ENCODE measurements around the gene AZIN2.
"Not testable (repeated sequence)": the region's sequence is repeated elsewhere in the genome, so short reads cannot be mapped to it uniquely, and the experiment has no call there.

The AZIN2 gene

DNA sequence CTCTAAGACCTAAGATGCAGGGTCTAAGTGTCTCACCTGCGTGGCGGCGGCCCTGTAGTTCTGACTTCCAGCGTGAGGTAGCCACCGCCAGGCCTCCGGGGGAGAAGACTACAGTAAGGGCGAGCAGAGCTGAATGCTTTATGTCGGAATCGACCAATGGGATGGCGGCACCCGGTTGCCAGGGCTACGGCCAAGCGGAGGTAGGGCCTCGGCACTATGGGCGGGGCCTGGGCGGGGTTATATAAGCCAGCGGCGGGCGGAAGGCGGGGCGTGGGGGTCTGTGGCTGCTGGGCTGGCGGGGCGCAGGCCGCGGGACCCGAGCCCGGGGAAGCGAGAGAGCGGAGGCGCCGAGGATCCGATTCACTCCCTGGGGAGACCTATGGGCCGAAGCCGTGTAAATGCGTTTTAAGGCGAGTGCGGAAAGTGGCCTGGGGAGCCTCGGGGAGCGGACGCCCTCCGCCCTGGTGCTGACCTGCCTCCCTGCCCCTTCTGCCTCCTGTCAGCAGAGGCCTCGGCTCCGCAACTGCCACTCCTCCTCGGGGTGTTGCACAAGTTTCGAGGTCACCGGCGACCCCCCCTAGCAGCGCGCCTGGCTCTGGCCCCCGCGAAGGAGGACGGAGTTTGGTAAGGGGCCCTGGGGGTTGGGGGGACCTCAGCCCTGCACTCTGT lies at the start of gene AZIN2:
TSS of gene AZIN2 (plus strand) at position 269 of the 669 bp plus-strand sequence. CDS start 1,097 bp downstream, outside the sequence.
- DNase-seq = peak; percentile 94 to 99

DNA sequence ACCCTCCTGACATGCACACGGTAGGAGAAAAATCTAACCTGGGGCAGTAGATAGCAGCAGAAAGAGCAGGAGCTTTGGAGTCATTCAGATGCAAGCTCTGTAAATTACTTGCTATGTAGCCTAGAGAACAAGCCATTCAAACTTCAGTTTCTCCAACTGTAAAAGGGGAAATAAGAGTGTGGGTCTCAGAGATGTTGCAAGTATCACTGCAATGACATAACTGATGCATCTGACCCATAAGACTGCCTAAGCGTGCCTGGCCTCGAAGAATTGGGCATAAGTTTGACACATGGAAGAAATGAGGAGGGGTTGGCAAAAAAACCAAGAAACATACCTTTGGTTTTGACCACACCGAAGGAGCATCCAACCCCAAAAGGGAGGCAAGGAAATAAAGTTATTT lies 49.4 kb upstream of the AZIN2 start:
- DNase-seq = no peak

DNA sequence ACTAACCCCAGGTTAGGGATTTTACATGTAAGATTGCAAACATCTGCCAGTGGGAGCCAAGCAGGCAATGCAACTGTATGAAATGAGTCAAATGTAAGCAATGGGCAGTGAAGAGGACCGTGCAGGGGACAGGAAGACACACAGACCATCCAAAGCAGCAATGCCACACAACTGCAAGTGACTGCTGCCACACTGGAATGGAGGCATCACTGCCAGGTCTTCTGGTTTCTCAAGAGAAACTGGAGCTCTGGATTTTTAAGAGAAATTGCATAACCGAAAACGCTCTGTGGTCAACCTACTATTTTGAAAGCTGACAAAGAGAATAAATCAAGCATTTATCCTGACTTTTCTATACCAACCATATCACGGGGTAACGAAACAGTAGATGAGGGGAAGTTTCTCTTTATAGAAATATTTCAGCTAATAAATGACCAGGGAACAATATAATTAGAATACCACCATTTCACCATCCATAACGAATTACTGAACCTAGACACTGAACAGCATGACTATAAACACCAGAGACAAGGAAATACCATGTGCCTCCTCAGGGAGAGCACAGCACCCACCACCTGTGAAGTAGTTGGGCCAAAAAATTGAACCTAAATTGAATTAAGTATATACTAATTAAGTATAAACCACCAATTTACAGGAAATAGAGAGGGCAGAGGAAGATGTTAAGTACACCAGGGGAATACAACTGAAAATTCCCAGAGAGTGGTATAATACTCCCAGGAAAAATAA lies 48.7 kb upstream of the AZIN2 start:
- no peak for DNase-seq

DNA sequence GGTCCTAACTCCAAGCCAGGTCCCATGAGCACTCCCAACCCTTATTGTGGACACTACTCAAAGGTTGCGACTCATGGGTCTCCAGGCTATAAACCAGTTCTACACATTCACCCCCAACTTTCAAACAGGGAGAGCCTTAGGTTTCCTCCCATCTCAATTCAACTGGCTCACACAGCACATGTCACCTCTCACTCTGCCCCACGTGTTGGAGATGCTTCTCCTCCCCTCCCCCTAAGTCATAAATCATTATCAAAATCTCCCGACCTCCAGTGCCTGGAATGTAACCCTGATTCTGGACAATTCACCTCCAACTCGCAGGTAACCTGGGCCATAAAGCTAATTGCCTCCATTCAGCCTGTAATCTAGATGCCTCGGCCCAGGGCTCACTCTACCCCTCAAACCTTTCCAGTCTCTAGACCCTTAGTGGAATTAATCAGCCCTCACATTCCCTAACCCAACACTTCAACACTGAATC lies 44.9 kb upstream of the AZIN2 start:
- DNase-seq = peak; percentile 8 to 11

DNA sequence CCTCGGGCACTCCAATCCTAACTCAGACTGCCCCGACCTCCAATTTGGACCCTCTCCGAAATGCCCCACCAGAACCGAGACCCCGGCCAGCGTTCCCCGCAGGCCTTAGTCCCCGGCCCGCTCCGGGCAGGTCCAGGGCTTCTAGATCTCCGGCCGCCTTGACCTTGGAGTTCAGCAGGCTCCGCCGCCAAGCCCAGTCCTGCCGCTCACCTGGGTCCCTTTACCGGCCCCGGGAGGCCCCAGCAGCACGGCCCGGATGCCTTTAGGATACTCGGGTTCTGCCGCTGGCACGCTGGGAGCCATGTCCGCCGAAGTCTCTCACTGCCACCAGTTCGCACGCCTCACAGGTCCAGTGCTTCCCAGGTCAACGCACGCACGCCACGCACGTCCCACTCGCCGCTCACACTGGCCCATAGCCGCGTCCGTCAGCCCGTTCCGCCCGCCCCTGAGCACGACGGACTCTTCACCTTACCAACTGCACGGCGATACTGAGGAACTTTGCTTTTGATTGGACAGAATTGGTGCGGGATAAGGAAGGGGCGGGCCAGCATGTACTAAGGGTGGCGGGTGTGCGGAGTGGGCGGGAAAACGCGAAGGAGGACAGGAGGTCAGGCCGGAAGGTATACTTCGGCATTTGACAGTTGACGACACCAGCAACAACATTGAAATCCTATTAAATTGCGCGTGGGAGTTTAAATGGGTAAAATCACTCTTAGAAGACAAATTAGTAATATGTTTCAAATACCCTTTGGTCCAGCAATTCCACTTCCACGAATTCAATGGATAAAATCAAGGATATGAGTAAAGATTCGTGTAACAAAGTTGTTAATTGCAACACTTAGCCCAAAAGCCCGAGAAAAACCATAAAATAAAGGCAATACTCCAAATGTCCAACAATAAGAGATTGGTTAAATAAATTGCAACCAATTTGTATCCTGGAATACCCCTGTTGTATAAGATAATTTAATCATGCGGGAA lies 44.1 kb upstream of the AZIN2 start, which contains the start of gene AK2:
TSS of gene AK2 (minus strand) at position 358 of the 978 bp plus-strand sequence. CDS start at position 303, 55 bp downstream.
- peak; percentile 83 to 89 for DNase-seq

DNA sequence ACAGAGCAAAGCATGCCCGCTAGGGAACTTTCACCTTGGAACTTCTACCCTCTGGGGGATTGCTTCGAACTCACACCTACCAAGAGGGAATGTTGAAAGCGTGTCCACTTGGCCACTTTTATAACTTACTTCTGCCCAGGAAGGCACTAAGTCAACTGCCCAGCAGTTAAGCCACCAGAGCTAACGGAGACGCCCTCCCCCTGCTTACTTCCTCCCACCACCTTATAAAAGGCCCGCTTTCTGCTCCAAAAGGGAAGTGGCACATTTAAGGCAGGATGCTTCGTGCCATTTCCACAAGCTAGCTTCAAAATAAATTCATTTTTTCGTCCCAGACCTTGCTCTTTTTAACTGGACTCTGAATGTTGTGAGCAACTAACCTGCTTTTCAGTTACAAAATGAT lies 41.1 kb upstream of the AZIN2 start:
- no peak for DNase-seq

DNA sequence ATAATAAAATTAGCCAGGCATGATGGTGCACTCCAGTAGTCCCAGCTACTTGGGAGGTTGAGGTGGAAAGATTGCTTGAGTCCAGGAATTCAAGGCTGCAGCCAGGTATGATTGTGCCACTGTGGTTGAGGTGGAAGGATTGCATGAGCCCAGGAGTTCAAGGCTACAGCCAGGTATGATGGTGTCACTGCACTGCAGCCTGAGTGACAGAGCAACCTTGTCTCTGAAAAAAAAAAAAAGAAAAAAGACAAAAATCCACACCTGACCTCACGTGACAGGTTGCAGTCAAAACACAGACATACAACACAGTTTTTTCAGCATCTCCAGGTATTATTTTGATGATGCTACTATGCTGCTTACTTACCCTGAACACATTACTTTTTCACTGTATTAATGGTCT lies 39.9 kb upstream of the AZIN2 start:
- DNase-seq = no peak

DNA sequence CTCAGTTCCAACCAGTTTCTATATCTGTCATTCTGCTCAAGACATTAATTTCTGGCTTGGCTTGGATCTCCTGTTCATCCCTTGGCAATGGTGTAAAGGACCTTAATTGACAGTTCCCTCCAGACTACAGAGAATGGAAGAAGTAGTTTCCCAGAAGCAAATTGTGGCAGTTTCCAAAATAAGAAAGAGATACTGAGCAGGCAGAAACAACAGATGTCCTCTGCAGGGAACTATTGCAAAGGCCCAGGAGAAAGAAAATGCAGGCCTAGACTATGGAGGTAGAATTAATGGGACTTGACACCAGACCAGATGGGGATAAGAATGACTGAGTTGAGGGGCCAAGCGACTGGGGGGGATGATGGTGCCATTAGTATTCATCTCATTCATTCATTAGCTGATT lies 38.1 kb upstream of the AZIN2 start:
- no peak for DNase-seq

DNA sequence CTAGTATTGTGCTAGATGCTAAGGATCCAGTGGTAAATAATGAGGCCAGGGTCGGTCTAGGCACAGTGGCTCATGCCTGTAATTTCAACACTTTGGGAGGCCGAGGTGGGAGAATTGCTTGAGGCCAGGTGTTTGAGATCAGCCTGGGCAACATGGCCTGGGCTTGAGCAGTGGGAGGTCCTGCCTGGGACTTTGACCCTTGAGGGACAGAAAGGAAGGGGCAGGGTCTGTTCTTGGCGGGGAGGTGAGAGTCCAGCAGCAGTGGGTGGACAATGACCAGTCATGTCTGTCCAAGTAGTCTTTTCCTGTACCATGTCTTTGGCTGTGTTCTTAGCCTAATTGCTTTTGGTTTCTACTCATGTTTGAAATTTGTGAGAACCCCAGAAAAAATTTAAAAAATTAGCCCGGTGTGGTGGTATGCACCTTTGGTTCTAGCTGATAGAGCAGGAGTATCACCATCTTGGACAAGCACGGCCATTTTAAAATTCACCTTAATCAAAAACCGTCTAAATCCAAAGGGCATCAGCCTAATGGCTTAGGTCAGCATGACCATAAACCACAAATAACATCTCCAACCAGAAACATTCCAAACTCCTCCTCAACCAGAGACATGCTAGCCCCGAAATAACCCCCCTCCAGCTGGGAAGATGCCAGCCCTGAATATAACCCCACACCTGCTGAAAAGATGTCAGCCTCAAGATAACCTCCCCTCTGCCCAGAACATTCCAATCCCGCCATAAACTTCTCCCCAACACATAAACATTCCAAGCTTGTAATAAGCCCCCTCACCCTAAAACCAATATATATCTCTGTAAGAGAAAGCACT lies 37.5 kb upstream of the AZIN2 start:
- no peak for DNase-seq

DNA sequence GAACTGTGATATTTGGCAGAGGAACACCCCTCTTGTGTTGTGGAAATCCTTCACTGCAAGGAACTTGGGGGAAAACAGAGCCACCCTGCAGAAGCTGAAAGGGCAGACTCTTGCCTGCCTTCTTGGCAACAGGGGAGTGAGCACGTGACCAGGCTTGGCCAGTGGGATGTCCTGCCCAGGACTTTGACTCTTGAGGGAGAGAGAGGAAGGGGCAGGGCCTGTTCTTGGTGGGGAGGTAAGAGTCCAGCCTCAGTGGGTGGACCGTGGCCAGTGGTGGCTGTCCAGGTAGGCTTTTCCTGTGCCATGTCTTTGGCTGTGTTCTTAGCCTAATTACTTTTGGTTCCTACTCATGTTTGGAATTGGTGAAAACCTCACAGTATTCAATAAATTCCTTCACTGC lies 35.7 kb upstream of the AZIN2 start:
- no peak for DNase-seq

DNA sequence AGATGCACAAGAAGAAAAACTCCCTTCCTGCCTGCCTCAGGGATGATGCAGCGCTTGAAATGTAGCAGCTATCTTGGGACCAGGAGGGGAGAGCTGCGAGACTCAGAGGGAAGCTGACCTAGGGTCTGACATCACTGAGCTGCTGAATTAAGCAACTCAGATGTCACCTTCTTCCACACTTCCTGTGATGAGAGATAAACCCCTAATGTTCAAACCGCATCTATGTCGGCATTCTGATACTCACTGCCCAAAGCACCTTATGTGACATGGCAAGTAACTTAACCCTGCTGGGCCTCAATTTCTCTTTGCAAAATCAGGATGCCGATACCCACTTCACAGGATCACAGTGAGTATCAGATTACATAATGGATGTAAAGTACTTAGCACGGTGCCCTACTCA lies 35.1 kb upstream of the AZIN2 start:
- peak in 1 of 2 experiments; percentile 6 for DNase-seq

DNA sequence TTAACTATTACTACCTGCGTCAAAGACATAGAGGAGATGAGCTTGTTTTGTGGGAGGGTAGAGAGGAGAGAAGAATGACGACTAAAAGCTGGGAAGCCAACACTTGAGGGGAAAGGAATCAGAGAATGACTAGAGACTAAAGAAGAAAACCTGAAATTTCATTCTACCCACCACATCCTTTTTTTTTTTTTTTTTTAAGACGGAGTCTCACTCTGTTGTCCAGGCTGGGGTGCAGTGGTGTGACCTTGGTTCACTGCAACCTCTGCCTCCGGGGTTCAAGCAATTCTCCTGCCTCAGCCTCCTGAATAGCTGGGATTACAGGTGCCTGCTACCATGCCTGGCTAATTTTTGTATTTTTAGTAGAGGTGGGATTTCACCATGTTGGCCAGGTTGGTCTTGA lies 34.7 kb upstream of the AZIN2 start:
- not testable (repeated sequence) for DNase-seq

DNA sequence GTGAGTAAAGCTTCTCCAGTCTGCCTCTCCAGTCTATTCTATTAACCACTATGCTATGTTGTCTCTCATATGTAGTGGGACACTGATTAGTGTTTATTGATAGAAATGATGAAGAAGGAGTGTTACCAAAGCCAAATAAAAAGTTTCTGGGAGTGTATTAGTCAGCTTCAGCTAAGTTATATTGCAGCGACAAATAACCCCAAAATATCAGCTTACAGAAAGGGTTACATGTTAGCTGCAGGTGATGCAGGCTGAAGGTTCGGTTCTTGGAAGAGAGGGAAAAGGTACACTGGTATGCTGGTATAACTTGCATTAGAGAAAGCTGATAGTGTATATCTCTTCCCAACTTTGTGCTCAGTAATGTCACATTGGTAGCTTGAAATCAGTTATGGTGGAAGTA lies 33.7 kb upstream of the AZIN2 start:
- no peak for DNase-seq

DNA sequence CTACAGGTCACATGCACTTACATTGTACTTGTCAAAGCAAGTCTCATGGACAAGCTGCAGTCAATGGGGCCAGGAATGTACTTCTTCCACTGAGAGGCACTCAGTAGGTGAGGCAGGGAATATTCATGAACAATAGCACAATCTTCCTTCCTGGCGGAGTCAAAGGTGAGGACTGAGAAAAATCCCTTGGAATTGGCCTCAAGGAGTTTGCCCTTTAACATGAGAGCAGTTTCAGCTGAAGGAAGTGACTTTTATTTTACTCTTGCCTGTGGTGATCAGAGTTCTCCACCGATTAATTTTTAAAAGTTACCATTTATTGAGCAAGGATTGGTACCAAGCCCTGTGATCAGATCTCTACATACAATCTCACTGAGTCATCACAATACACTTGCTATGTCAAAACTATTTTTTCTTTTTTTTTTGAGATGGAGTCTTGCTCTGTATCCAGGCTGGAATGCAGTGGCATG lies 33.1 kb upstream of the AZIN2 start:
- no peak for DNase-seq

DNA sequence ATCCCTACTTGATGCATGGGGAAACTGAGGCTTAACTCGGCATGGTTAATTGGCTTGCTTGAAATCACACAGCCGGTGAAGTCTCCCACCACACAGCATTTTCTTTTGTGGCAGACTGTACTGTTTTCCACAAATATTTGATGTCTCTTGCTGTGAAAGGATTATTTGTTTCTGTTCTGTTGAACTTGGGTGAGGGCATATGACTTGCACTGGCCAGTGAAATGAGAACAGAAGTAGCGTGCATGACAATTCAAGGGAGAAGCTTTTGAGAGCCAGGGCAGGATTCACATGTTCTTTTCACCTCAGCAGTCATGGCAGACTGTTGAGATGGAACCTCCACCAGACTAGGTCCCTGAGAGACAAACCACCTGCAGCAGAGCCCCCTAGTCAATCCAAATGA lies 32.5 kb upstream of the AZIN2 start:
- DNase-seq = no peak

DNA sequence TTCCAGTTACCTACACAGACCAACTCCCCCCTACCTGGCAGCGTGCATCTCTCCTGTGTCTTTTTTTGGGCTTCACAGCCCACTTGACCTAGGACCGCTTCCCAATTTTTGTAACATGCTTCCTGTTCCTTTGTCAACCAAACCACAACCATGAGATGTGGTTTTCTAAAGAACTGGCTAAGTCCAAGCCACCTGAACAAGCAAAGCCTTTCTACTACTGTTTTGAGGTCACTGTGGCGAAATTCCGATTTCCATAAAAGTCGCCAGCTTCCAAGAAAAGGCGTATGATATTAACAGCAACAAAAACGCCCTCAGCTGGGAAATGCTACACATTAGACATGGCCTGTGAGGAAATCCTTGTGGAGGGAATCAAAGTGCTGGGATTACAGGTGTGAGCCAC lies 31.6 kb upstream of the AZIN2 start:
- no peak for DNase-seq

DNA sequence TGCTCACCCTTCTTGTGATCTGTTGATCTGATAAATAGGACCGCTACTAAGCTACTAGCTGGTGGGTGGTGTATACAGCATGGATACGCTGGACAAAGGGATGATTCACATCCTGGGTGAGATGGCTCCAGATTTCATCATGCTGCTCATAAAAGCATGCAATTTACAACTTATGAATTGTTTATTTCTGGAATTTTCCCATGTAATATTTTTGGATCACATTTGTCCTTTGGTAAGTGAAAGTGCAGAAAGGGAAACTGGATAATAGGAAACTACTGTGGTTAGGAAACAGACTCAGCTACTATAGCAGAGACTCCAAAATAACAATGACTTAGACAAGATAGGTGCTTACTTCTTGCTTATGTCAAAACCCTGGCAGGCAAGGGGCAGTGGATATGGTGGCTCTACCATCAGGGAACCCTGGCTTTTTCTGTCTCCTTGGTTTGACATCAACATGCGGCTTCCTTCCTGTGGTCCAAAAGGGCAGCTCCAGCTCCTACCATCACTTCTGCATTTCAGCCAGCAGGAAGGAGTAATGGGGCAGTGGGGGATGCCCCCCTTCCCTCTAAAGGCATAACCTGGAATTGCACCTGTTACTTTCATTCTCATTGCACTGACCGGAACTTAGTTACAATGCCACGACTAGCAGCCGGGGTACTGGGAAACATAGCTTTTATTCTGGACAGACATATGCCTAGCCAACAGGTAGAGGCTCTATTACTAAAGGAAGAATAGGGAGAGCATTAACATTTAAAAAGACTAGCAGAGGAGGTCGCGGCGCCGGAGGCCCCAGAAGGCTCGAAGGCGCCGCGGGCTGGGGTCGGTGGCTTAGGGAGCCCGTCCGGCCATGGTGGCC lies 30.5 kb upstream of the AZIN2 start:
- DNase-seq = no peak

DNA sequence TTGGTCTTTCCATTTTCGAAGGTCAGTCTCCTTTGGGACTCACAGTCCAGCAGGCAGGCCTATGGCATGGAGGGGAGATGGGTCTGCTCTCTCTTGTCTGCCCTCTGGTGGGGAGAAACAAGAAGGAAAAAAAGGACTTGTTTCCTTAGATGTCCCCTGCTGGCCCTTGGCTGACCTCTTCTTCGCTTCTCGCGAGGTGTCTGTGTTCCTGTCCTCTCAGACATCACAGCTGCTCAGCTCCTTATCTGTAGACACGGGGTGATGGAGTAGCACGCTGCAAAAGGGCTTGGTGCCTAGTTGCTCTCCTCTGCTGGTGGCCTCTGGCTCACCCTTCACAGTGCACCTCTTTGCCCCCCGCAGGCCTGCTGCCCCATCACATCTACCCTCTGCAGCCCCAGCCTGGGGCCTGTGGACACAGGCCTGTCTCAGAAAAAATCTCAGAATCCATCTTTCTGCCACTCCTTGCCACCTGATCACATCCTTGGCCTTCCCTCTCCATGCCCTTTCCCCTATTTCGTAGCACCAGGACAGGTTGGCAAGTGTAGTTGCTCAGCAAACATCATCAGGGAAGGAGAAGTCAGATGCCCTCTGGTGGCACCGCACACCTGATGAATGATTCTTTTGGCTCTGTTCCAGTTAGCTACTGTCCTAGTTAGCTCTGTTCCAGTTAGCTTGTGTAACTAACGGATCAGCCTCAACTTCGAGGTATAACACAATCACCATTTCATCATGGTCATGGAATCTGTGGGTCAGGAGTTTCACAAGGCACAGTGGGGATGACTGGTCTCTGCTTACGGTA lies 25.5 kb upstream of the AZIN2 start:
- DNase-seq = peak; percentile 4 to 16

DNA sequence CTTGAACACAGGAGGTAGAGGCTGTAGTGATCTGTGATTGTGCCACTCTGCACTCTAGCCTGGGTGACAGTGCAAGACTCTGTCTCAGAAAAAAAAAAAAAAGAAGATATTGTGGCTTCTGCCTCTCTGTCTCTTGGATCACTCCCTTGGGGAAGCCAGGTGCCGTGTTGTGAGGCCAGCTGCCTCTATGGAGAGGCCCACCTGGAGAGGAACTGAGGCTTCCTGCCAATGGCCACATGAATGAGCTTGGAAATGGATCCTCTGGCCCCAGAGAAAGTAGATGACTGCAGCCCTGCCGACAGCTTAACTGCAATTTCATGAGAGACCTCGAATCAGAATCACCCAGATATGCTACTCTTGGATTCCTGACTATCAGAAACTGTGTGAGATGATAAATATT lies 24.5 kb upstream of the AZIN2 start:
- no peak for DNase-seq

DNA sequence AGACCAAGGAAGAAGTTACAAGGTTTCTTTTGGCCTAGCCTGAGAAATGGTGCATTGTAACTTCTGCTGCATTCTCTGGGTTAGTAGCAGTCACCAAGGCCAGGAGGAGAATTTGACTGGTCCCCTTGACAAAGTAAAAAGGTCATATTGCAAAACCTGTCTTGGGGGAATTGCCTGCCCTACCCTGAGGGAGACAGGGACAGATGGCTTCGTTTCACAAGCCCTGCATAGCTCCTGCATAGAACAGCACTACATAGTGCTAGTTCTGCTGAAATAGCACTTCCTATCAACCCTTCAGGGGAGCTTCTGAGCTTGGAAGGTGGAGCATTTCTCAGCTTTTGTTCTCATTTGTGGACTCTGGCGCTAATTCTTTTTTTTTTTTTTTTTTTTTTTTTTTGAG lies 23.9 kb upstream of the AZIN2 start:
- no peak for DNase-seq
